ENCODE data around the gene BNIP5.
"Not testable (repeated sequence)": the region's sequence is repeated elsewhere in the genome, so short reads cannot be mapped to it uniquely, and the experiment has no call there.

The BNIP5 gene

DNA sequence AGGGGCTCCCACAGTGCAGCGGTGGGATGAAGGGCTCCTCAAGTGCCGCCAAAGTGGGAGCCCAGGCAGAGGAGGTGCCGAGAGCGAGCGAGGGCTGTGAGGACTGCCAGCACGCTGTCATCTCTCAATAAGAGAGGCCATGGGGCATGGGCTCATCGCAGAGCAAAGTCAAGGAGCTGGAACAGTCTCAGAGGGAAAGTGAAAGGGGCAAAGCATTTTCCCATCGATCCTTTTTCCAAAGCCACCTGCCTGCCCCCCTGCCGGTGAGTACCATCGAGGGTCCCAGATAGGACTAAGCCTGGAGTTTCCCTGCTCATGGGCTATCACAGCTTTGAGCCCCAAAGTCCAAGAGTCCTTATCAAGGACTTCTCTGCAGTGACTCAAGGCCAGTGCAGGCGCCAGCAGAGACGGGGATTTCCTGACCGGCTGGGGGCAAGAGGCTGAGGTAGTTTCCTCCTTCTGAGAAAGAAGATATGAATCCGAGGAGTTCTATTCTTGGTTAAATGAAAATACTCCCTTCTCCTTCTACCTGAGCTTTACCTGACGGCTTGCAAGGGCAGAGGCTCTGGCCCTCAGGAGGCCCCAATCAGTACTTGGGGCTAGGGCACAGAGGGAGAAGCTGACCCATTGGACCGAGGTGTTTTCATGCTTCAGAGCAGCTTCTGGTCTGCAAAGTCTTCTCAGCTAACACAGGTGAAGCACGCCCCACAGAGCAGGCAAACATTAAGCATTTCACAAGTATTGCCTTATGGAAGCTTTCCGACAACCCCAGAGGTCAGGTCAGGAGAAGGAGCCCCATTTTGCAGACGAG, 28.2 kb upstream of the BNIP5 start:
- DNase-seq: no peak

GRCh38 chr6:36364061-36364635, 27.5 kb upstream of the BNIP5 start:
- DNase-seq: not testable (repeated sequence)

GRCh38 chr6:36363371-36363752, 26.7 kb upstream of the BNIP5 start:
- DNase-seq: not testable (repeated sequence)

GRCh38 chr6:36362551-36363370, 26.1 kb upstream of the BNIP5 start:
- DNase-seq: no peak

GRCh38 chr6:36361071-36361470, 24.4 kb upstream of the BNIP5 start:
- no peak for DNase-seq

DNA sequence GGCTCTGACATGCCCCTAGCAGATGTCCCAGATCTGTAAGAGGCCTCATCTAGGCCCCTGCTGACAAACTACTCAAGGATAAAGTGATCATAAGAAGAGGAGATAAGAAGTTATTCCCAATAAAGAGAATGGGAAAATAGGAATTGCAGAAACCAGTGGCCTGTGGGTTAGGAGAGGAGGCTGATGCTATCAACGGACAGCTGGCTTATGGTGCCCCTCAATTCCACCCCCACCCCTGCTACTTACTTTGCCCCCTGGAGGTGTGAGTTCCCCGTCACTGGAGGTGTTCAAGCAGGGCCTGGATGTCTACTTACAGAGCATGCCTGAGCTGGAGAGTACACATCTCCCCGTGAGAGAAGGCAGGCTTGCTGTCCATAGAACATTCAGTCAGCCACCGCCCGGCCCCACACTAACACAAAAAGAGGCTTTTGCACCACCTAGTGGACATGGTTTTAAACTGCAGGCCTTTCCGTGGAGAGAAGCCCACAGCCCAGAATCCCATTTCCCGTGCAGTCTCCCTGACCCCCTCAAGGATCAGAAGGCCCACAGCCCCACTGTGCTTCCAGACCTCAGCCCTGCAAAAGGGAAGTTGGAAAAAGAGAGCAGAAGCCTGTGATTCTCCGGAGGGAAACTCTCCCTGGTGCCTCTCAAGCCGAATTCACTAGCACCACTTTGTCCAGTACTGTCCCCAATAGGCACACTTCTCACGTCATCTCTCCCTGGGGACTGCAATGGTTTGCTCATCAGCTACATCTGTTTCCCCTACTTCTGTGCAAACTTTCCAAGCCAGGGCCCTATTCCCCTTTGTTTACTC, 23.8 kb upstream of the BNIP5 start:
- DNase-seq: peak; percentile 76

GRCh38 chr6:36358226-36358915, 21.7 kb upstream of the BNIP5 start:
- no peak for DNase-seq

DNA sequence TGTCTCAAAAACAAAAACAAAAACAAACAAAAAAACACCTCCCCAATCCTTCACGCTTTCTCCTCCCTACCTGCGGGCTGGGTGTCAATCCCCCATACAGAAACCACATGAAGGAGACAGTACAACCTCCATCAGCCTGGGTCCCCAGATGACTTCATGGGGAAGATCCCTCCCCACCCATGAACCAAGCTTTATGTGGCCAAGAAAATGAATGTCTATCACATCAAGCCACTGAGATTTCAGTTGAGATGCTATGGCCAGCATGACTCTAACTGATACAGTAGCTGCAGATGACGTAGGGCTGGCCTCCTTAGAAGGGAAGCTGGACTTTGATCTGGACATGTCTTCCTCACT, 21.2 kb upstream of the BNIP5 start:
- DNase-seq: no peak

DNA sequence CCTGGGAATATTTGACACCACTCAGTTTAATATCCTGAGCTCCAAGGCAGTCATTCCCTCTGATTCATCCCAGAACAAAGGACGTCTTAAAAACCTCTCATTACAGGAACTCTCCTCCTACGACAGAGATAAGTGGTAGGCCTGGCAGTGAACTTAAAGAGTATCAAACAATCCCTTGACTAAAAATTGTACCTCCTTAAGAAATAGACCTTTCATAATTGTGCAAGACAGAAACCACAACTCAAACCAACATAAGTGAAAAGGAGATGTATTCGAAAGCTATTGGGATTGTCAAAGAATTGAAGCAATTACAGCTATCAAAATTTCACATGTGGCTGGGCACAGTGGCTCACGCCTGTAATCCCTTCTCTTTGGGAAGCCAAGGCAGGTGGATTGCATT, 19.1 kb upstream of the BNIP5 start:
- DNase-seq: no peak

GRCh38 chr6:36353411-36353915, 16.8 kb upstream of the BNIP5 start:
- no peak for DNase-seq

DNA sequence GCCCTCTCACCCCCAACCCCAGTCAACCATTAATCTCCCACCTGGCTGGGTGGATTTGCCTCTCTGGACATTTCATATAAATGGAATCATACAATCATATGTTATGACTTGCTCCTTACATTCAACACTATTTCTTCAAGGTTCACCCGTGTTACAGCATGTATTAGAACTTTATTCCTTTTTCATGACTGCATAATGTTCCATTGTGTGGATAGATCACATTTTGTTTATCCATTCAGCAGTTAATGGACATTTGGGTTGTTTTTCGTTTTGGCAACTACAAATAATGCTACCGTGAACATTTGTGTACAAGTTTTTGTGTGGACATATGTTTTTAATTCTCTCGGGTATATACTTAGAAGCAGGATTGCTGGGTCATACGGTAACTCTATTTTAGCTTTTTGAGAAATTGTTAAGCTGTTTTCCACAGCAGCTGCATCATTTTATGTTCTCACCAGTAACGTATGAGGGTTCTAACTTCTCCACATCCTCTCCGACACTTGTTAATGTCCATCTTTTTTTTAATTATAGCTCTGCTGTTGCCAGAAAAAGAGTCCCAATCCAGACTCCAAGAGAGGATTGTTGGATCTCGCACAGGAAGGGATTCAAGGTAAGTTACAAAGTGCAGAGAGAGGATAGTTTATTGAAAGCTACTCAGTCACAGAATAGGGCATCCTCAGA, 15.9 kb upstream of the BNIP5 start:
- DNase-seq: no peak

- DNase-seq: no peak
Observed at GRCh38 chr6:36350681-36351571, 14.2 kb upstream of the BNIP5 start.

DNA sequence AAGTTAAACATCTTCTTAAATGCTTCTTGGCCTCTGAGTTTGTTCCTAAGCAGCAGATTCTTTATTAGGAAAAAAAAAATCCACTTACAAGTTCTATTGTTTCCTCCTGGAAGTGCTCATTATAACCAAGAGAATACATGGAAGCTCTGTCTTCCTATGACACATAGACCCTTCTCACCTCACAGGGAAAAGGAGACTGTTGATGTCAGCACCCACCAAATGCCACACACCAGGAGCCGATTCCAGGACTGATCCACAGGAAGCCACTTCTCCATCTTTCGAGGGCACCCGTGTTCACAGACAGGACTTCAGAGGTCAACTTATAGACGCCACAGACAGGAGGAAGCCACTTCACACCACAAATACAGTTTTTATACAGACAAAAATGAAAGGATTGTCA, 13.4 kb upstream of the BNIP5 start:
- no peak for DNase-seq

GRCh38 chr6:36349240-36349639, 12.6 kb upstream of the BNIP5 start:
- no peak for DNase-seq

- no peak for DNase-seq
Observed at GRCh38 chr6:36347621-36348020, 10.9 kb upstream of the BNIP5 start.

DNA sequence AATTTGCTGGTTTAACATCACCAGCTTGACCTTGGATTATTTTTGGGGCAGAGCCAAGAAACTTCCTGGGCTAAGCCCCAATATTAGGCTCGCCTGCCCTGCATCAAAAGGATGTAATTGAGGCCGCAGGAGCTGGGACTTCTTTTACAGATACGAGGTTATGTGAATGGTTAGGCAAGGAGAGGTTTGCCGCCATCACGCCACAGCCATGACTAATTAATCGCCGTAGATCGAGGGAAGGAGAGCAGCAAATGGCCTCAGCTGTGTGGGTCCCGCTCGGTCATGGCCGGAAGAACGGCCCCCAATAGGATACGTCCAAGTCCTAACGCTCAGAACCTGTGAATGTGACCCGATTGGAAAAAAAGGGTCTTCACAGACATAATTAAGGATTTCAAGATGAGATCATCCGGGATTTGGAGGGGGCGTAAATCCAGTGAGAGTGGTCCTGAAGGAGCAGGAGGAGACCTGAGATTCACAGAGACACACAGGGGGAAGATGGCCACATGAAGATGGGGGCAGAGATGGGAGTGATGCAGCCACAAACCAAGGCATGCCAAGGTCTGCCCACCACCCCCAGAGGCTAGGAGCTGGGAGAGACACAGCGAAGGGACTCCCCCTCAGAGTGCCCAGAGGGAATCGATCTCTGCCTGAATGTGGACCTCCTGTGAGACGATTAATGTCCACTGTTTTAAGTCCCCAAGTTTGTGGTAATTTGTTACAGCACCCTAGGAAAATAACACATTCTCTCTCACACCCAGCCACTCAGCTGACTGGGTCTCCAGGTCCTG, 10.0 kb upstream of the BNIP5 start:
- no peak for DNase-seq

GRCh38 chr6:36345681-36346466, 9.2 kb upstream of the BNIP5 start:
- DNase-seq: no peak

GRCh38 chr6:36343109-36343680, 6.5 kb upstream of the BNIP5 start:
- DNase-seq: no peak
